D721Med (cell line): Measurements from ENCODE around the gene COG5.

ENCODE experiments used
- DNase-seq: peaks from one replicate; pipeline ENCODE4 v3.0.0; 2011; ENCODE audit warnings: low spot score; ENCODE audit not compliant: insufficient read length
- FAIRE-seq: peaks from 2 replicates; lab custom pipeline; 2011; peaks lifted over from hg19 to GRCh38; lab: Jason Lieb, UNC
- CTCF ChIP-seq: IDR thresholded peaks from 2 replicates; pipeline ENCODE4 v1.5.1; 2012; ENCODE audit warnings: mild to moderate bottlenecking, control low read depth; ENCODE audit not compliant: insufficient read depth; ENCODE audit errors: missing control alignments

Gene COG5

GRCh38 chr7:107313355-107313754, 250.4 kb downstream of the COG5 start:
- DNase-seq (no peak), FAIRE-seq (no peak)
- no peak for TF ChIP-seq CTCF

- no peak for TF ChIP-seq CTCF
- FAIRE-seq (no peak), DNase-seq (no peak)
These were observed 251.3 kb downstream of the COG5 start for GRCh38 chr7:107312418-107312817.

GRCh38 chr7:107309296-107309695, 254.4 kb downstream of the COG5 start:
- no peak for DNase-seq
- TF ChIP-seq CTCF: no peak
- no peak for FAIRE-seq

- TF ChIP-seq CTCF: no peak
- peak; percentile 77 for FAIRE-seq
- DNase-seq: no peak
These were observed 259.1 kb downstream of the COG5 start for GRCh38 chr7:107304636-107305035.

DNA sequence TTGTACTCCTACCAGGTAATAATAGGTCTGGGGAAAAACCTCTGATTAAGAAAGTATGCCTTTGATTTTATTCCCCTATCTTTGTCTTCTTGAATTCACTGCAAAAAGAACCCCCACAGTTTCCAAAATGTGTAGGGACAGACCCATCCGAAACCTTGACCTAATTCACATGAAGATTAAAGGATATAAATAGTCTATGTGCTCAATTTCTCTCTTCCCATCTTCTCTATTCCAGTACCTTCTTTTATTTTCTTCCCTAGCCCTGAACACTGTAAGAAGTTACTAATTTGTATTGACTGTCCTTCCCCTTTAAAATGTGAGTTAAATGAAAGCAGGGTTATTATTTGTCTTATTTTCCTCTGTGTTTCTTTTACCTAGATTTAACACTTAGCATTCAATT, 259.7 kb downstream of the COG5 start:
- no peak for DNase-seq
- no peak for TF ChIP-seq CTCF
- FAIRE-seq: no peak

DNA sequence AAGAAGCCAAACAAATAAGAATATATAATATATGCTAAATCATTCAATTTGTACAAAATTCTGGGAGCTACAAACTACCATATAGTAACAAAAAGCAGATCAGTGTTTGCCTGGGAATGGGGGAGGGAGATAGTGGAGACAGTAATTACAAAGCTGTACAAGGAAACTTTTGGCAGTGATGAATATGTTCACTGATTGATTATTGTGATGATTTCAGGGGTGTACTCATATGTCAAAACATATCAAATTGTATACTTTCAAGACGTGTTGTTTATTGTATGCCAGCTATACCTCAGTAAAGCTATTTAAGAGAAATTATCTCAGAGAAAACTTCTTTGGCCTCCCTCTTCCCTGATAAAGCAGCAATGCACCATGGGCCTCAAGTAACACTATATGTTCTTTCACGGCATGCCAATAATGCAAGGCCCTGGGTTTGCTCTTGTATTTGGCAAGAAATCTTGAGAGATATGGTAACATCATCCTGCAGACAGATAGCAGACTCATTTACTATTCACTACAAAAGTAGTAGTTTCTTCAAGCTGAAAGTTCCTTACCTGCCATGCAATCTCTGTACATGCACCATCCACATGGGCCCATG, 261.4 kb downstream of the COG5 start:
- no peak for DNase-seq
- peak; percentile 86 for FAIRE-seq
- no peak for TF ChIP-seq CTCF

GRCh38 chr7:107294182-107294581, 269.5 kb downstream of the COG5 start:
- DNase-seq (no peak), FAIRE-seq (no peak)
- TF ChIP-seq CTCF: no peak
